GM10248 (cell line): ENCODE results near the gene GID4.

Source experiments
- CTCF ChIA-PET: fragments of 300-600 bp; sonication (Branson Sonifier 250); formaldehyde crosslinking; extraction: SDS; loops from one replicate; lab custom pipeline; 2021; ENCODE audit warnings: antibody characterized with exemption; lab: Yijun Ruan, JAX
- POLR2A ChIA-PET: fragments of 350-650 bp; sonication (Branson Sonifier 250); formaldehyde crosslinking; extraction: SDS; loops from one replicate; lab custom pipeline; 2020; ENCODE audit warnings: antibody characterized with exemption; lab: Yijun Ruan, JAX
- DNase-seq: peaks from one replicate; pipeline ENCODE4 v3.0.0; 2012; ENCODE audit errors: extremely low spot score
- CTCF ChIP-seq: IDR thresholded peaks from 2 replicates; pipeline ENCODE4 v1.5.1; 2012; ENCODE audit warnings: mild to moderate bottlenecking, low read depth; ENCODE audit errors: extremely low read depth, missing control alignments, control extremely low read depth

The GID4 gene

GRCh38 chr17:18014006-18014405 is 25.2 kb upstream of the GID4 start:
- TF ChIP-seq CTCF = no peak
- ChIA-PET CTCF (interaction anchor here (0.8 to 1.7 kb wide), 5 partner anchors 10 to 154 kb away, joined by 3 to 6 read pairs (median 4); no protein-coding TSS in a partner anchor), POLR2A (no interaction called here)
- no peak for DNase-seq

- POLR2A ChIA-PET = no interaction called here
These were observed 23.6 kb upstream of the GID4 start for GRCh38 chr17:18015593-18015992.

GRCh38 chr17:18016426-18016825 is 22.8 kb upstream of the GID4 start:
- ChIA-PET POLR2A (no interaction called here), CTCF (interaction anchor here (1.1 to 1.3 kb wide), 2 partner anchors 9 to 22 kb away, joined by 3 read pairs; no protein-coding TSS in a partner anchor)

More at GRCh38 chr17:18015593-18015992, 23.6 kb upstream of the GID4 start:
- no peak for TF ChIP-seq CTCF
- CTCF ChIA-PET = interaction anchor here (1.1 kb wide), 1 partner anchor 21 kb away, joined by 3 read pairs; no protein-coding TSS in a partner anchor
- no peak for DNase-seq

GRCh38 chr17:18017958-18018357 is 21.2 kb upstream of the GID4 start:
- ChIA-PET POLR2A (no interaction called here), CTCF (interaction anchor here (1.0 kb wide), 1 partner anchor 15 kb away, joined by 3 read pairs; no protein-coding TSS in a partner anchor)
- TF ChIP-seq CTCF = no peak
- no peak for DNase-seq

More at GRCh38 chr17:18016426-18016825, 22.8 kb upstream of the GID4 start:
- DNase-seq = no peak
- TF ChIP-seq CTCF = no peak

- CTCF ChIA-PET = interaction anchor here (1.0 kb wide), 1 partner anchor 15 kb away, joined by 3 read pairs; no protein-coding TSS in a partner anchor
- DNase-seq = no peak
- POLR2A ChIA-PET = no interaction called here
- no peak for TF ChIP-seq CTCF
These were observed 20.7 kb upstream of the GID4 start for GRCh38 chr17:18018411-18018921.

GRCh38 chr17:18019838-18020154 is 19.4 kb upstream of the GID4 start:
- POLR2A ChIA-PET = no interaction called here
- CTCF ChIA-PET = interaction anchor here (3.3 kb wide), 1 partner anchor 14 kb away, joined by 16 read pairs; no protein-coding TSS in a partner anchor
- DNase-seq = no peak
- no peak for TF ChIP-seq CTCF
